Loucy (cell line): ENCODE measurements around the gene FHIT.

Source experiments
- EZH2phosphoT487 ChIP-seq: fragments of 200-600 bp; IDR thresholded peaks from 2 replicates; pipeline ENCODE4 v1.6.1; 2018; ENCODE audit warnings: antibody characterized with exemption, mild to moderate bottlenecking, moderate library complexity, borderline replicate concordance
- TF ChIP-seq, protein P1 (sequence below): fragments of 200-600 bp; sonication (generic); conservative IDR thresholded peaks from 2 replicates; pipeline ENCODE4 v1.5.1; 2014; ENCODE audit warnings: mild to moderate bottlenecking, antibody characterized with exemption, low read length

DNA sequence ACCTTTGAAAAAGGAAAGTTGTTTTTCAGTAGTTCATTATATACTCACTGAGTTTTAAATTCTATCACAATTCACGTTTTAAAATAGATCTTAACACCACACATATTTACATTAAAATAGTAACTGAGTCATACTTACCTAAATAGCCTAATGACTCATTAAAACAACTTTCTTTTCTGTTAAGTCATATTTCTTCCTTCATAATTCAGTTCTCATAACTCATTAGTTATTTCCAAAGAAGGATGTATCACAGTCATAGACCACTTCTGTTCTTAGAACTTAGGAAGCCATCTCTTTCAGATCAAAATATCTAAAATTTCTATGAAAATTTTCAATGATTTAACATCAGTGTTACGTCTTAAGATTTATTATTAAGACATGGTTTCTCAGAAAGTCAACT lies 885.9 kb downstream of the FHIT start:
- TF ChIP-seq EZH2phosphoT487, result no peak
- TF ChIP-seq, protein P1, sequence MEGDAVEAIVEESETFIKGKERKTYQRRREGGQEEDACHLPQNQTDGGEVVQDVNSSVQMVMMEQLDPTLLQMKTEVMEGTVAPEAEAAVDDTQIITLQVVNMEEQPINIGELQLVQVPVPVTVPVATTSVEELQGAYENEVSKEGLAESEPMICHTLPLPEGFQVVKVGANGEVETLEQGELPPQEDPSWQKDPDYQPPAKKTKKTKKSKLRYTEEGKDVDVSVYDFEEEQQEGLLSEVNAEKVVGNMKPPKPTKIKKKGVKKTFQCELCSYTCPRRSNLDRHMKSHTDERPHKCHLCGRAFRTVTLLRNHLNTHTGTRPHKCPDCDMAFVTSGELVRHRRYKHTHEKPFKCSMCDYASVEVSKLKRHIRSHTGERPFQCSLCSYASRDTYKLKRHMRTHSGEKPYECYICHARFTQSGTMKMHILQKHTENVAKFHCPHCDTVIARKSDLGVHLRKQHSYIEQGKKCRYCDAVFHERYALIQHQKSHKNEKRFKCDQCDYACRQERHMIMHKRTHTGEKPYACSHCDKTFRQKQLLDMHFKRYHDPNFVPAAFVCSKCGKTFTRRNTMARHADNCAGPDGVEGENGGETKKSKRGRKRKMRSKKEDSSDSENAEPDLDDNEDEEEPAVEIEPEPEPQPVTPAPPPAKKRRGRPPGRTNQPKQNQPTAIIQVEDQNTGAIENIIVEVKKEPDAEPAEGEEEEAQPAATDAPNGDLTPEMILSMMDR, result no peak
